D341Med (cell line): ENCODE measurements around the gene CAPN5.
A peak's percentile ranks its signal among the peaks of the same experiment; 100 is the strongest.
"Not testable (repeated sequence)": the region's sequence is repeated elsewhere in the genome, so short reads cannot be mapped to it uniquely, and the experiment has no call there.

Experiments used
- DNase-seq: peaks from one replicate; pipeline ENCODE4 v3.0.0; 2012; ENCODE audit warnings: low spot score

The CAPN5 gene

GRCh38 chr11:77042111-77042726 is 24.6 kb upstream of the CAPN5 start:
- DNase-seq: no peak

- no peak for DNase-seq
These were observed 22.4 kb upstream of the CAPN5 start for GRCh38 chr11:77044356-77044755.

GRCh38 chr11:77044886-77045285 is 21.9 kb upstream of the CAPN5 start:
- DNase-seq: no peak

GRCh38 chr11:77046060-77046501 is 20.7 kb upstream of the CAPN5 start:
- peak; percentile 91 for DNase-seq

GRCh38 chr11:77047007-77047927 is 19.5 kb upstream of the CAPN5 start:
- DNase-seq: peak; percentile 49

- DNase-seq: not testable (repeated sequence)
These were observed 18.8 kb upstream of the CAPN5 start for GRCh38 chr11:77047928-77048446.

- no peak for DNase-seq
These were observed 17.7 kb upstream of the CAPN5 start for GRCh38 chr11:77049026-77049425.

- DNase-seq: no peak
These were observed 15.3 kb upstream of the CAPN5 start for GRCh38 chr11:77051511-77051910.

GRCh38 chr11:77052518-77052917 is 14.3 kb upstream of the CAPN5 start:
- no peak for DNase-seq

GRCh38 chr11:77053217-77054015 is 13.4 kb upstream of the CAPN5 start:
- no peak for DNase-seq

GRCh38 chr11:77054084-77054483 is 12.7 kb upstream of the CAPN5 start:
- DNase-seq: no peak

GRCh38 chr11:77055101-77055561 is 11.6 kb upstream of the CAPN5 start:
- no peak for DNase-seq

GRCh38 chr11:77055913-77056312 is 10.9 kb upstream of the CAPN5 start:
- no peak for DNase-seq

- no peak for DNase-seq
These were observed 9.9 kb upstream of the CAPN5 start for GRCh38 chr11:77056814-77057402.

GRCh38 chr11:77057938-77058474 is 8.8 kb upstream of the CAPN5 start:
- DNase-seq: no peak

- no peak for DNase-seq
These were observed 7.9 kb upstream of the CAPN5 start for GRCh38 chr11:77058900-77059299.

GRCh38 chr11:77059806-77060205 is 7.0 kb upstream of the CAPN5 start:
- DNase-seq: no peak

GRCh38 chr11:77060234-77060633 is 6.5 kb upstream of the CAPN5 start:
- DNase-seq: no peak

- not testable (repeated sequence) for DNase-seq
These were observed 5.5 kb upstream of the CAPN5 start for GRCh38 chr11:77061258-77061657.

GRCh38 chr11:77062924-77063323 is 3.8 kb upstream of the CAPN5 start:
- no peak for DNase-seq

- no peak for DNase-seq
These were observed 3.4 kb upstream of the CAPN5 start for GRCh38 chr11:77063407-77063806.
